AG08396 (cell line): ENCODE measurements around the gene ACSBG1.
A peak's percentile ranks its signal among the peaks of the same experiment; 100 is the strongest.

Experiments
- DNase-seq: peaks from one replicate; pipeline ENCODE4 v3.0.0; 2012; ENCODE audit warnings: low spot score, mixed read lengths

Gene ACSBG1

GRCh38 chr15:78201281-78202190 is 32.8 kb downstream of the ACSBG1 start:
- DNase-seq, result no peak

DNA sequence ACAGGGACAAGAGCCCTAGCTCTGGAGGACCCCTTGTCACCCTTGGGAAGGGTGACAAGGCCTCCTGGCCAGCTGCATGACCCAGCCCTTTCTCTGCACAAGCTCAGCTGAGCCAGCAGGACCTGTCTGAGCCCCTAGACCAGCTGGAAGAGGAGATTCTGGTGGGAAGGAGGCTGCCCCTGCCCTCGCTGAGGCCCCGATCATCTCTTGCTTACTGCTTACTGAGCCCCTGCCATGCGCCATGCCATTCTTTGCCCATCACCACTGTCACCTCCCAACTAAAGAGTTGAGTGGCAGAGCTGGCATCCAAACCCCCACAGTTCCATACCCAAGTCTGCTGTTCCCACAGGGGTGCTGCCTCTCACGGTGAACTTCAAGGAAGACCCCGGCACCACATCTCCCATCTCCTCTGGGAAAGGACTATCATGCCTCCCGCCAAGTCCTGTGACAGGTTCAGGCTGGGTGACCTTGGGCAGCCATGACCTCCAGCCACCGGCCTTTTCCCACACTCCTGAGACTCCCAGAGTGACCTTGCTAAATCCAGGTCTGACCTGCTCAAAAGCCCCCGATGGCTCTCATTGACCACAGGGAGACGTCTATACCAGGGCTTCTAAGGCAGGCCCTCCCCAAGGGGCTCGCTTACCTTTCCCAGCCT is 34.0 kb downstream of the ACSBG1 start:
- no peak for DNase-seq

- DNase-seq, result no peak
Observed at GRCh38 chr15:78197632-78198031, 36.7 kb downstream of the ACSBG1 start.

DNA sequence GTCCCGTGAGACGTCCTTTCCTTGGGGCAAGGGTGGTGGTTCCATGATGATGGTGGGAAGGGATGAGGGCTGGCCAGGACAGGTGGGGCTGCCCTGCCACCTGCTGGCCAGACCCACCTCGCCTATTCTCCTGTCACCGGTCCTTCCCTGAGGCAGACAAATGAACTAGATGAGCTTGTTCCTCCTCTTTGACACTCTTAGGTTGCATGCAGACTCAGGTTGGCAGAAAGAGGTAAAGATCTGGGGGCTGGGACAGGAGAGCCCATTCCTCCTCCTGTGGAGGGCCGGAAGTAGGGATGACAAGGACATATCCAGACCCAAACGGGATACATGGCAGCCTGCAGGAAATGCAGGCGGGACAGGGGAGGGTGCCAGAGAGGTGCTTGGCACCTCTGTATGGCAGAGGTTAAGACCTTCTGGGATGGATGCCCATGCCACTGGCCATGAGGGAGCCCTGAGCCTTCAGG is 38.6 kb downstream of the ACSBG1 start:
- peak; percentile 40 for DNase-seq

DNA sequence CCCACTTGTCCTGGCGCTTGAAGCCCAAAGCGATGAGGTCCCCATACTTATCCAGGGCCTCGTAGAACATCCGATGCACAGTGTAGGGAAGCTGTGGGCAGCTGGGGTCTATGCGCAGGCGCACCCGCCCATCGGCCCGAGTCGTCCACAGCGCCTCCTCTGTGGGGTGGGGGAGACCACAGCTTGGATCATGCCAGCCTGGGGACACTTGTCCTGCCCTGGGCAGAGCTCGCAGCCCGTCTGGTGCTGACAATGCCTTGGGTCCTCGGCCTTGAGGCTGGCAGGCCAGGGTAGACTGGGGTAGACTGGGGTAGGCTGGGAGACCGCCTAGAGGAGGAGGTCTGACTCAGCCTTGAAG is 39.8 kb downstream of the ACSBG1 start:
- DNase-seq, result no peak

DNA sequence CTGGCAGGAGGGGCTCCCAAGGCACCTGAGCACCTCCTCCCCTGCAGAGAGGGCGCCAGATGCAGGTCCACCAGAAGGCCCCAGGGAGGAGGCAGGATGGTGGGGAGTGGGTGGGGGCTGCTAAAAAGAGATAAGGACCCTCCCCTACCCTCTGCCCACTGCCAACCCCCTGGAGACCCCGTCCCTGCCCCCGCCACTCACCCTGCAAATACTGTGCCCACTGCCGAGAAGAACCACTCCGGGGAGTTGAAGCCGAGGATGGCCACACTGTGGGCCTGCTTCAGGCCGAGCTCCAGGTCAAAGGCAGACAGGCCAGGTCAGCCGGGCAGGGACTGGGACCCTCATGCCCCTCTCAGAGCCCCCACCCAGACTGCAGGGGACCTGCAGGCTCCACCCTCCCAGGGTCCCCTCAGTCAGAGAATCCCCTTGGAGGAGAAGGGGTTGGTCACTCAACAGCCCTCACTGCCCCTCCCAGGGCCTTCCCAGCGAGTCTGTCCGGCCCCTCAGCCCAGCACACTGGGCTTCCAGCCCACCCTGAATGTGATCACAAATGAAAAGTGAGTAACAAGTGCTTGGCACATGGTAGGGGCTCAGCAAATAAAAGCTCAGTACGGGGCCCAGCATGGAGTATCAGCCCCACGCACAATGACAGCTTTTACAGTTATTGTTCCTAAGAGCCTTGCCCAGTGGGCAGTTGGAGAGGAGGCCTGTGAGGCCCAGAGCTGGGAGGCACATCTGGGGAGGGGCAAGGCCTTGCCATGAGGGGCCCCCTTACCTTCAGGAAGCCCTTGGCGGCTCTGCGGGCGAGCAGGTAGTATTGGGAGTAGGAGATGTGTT is 40.4 kb downstream of the ACSBG1 start:
- no peak for DNase-seq

DNA sequence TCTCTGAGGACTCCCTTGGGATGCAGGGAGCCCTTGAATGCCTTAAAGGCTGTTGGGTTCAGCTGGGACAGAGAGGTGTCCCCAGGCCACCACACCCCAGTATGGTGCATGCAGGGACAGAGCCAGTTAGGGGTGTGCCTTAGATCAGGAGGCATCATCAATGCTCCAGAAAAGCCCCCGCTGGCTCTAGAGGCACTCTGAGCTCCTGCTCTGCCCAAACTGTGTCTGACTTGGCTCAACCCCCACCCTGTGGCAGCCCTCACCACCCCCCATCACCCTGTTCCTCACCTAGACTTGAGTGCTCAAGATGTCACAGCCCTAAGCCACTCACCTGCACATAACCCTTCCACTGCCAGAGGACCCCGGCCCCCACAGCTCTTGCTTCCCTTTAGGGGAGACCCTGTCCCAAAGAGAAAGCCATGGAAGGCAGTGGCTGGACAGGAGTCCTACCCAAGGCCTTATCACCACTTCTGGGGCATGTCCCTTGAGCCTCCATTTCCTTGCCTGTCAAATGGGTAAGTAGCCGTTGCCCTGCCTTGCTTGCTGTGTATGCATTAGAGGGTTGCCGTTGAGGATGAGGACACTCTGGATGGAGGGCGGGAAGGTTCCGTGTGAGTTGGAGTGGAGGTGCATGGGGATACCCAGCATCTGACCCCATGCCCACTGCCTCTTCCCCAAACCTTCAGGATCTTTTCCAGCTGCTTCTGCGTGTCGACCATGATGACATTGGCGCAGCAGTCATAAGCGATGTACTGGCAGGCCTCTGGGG is 41.4 kb downstream of the ACSBG1 start:
- DNase-seq, result no peak

GRCh38 chr15:78182821-78183220 is 51.5 kb downstream of the ACSBG1 start:
- no peak for DNase-seq

GRCh38 chr15:78182336-78182700 is 52.0 kb downstream of the ACSBG1 start:
- no peak for DNase-seq

DNA sequence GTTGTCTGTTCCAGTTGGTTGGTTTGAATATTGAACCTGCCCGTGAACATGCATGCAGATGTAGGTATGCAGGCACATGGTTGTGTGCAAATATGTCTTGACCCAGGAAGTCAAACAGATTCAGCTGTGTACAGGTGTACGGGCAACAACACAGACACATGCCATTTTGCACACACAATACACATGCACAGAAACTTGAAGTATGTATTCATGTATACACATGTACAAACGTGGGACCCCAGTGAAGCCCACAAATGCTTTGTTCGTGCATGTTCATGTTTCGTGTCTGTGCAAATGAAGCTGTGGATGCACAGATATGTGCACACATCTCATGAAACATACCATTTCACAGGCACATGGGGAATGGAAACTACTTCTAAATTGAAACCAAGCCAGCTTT is 54.5 kb downstream of the ACSBG1 start:
- DNase-seq, result no peak

DNA sequence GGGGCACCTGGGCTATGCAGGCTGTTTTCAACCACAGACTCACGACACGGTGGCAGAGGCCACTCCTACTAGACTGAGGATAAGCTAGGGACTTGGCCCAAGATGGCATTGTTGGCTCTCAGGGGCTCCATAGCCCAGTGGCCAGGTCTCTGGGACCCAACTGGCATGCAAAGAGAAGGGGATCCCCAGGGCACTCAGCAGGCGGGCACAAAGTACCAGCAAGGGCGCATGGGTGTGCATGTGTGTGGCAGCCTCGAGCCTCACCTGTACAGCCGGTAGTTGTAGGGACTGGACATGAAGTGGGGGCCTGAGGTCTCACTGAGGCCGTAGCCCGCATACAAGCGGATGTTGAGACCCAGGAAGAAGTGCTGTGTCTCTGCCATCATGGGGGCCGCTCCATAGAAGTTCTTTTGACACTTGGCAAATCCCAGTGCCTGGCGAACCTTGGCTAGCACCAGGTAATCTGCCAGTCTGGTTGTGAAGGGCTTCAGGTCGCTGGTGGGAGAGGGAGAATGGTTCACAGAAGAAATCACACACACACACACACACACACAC is 55.0 kb downstream of the ACSBG1 start:
- DNase-seq, result no peak

GRCh38 chr15:78178064-78178463 is 56.3 kb downstream of the ACSBG1 start:
- DNase-seq, result no peak

GRCh38 chr15:78177447-78177873 is 56.9 kb downstream of the ACSBG1 start:
- peak; percentile 40 for DNase-seq

- DNase-seq, result no peak
Observed at GRCh38 chr15:78175330-78175729, 59.0 kb downstream of the ACSBG1 start.

GRCh38 chr15:78174401-78174800 is 60.0 kb downstream of the ACSBG1 start:
- no peak for DNase-seq

- DNase-seq, result no peak
Observed at GRCh38 chr15:78171864-78172472, 62.4 kb downstream of the ACSBG1 start.

DNA sequence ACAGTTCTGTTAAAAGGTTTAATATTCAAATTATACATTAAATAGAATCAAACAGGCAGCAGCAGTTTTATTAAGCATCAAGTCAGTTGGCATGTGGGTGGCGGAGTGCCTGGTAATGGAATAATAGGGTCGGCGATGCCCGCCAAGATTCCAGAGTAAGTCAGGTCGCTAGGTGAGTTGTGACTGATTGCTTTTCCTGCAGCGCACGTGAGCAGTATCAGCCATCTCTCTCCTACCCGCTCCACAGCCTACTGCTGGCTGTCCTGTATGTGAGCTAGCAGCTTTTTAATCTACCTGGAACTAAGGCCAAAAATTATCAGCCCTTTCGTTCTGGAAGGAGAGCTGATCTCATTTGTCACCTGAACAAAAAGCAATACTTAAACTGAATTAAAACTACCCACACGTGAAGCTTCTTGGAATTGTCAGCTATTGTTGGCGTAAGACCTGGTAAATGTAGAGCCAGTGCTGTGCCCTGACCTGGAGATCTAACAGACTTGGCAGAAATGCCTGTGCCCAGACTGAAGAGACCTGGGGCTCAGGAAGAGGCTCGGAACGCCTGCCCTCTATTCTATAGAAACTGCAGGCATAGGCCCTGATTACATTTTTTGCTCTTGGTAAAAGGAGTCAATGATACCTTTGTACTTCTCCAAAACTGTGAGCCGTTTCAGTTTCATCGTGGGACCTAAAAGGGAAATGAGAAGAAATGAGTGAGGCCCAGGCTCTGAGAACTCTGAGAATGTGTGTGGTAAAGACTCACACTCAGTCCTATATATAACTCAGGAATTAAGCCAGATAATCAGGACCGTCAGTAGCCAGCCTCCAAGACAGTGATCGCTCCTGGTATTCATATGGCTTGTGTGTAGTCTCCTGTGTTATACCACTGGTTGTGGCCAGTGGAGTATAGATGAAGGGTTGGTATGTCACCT is 63.3 kb downstream of the ACSBG1 start:
- no peak for DNase-seq

DNA sequence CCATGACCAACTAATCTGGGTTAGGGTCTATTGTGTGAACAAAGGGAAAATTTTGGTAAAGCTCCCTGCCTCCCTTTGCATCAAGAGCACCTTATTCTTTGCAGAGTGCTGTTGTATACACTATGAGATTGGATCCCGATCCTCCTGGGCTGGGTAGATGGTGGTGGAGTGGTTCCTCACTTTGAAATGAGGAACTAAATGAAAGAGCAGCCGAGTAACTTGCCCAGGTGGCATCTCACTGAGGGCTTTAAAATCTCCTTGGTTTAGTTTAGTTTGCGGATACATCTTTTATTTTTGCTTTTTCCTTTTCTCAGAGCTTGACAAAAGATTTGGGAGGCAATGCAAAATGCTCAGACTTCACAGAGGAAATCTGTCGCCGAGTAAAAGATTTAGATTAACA is 65.8 kb downstream of the ACSBG1 start:
- no peak for DNase-seq

- DNase-seq, result no peak
Observed at GRCh38 chr15:78167227-78167888, 67.0 kb downstream of the ACSBG1 start.
